HCT116 (cell line): ENCODE measurements around the gene RTN4RL1. TPM values are rescaled to one million over a fixed set of nuclear protein-coding genes. Genes with fewer than 3 reads are reported as not detected.

Experiments
- ATAC-seq: fragments of 200-7000 bp; cut with Tn5 transposase; 2 replicates; pipeline ENCODE4 v1.9.1; 2020; ENCODE audit warnings: mild to moderate bottlenecking, moderate library complexity
- BruUV-seq: library from RNA; stranded (reverse); fragments of 400-500 nt; replicated peaks from 2 replicates; lab custom pipeline; 2021; lab: Mats Ljungman, UMichigan
- CTCF ChIA-PET: fragments of 300-600 bp; sonication (Branson Sonifier 250); formaldehyde crosslinking; loops from one replicate; lab custom pipeline; 2021; ENCODE audit warnings: antibody characterized with exemption; lab: Charles Lee
- POLR2A ChIA-PET: fragments of 300-600, 350-600 bp; sonication (Branson Sonifier 250); formaldehyde crosslinking; loops from one replicate; lab custom pipeline; 2021; ENCODE audit warnings: antibody characterized with exemption; lab: Charles Lee
- RAD21 ChIA-PET, 2 experiments: fragments of 300-600 bp; sonication (Branson Sonifier 250); formaldehyde crosslinking; loops; one replicate each; lab custom pipeline; 2023; ENCODE audit warnings: low total read pairs in 2 of 2; ENCODE audit not compliant: uncharacterized antibody in 2 of 2, unreplicated experiment in 2 of 2, low non-redundant PET in 1 of 2; lab: Charles Lee
- DNase-seq: peaks from one replicate; pipeline ENCODE4 v3.0.0-alpha.2; 2010; ENCODE audit warnings: low read depth, low spot score
- H2AFZ ChIP-seq: fragments of 200-600 bp; shearing (Covaris generic), sonication (generic); 2 replicates; pipeline ENCODE4 v1.6.1; 2017; ENCODE audit warnings: low read depth, mixed run types, mixed read lengths, antibody characterized with exemption, low read length; ENCODE audit not compliant: poor library complexity, severe bottlenecking
- H3K27ac ChIP-seq: 2 replicates; pipeline ENCODE4 v1.5.1; 2012; ENCODE audit warnings: low read depth, low read length
- H3K27me3 ChIP-seq: fragments of 200-600 bp; sonication (generic); 2 replicates; pipeline ENCODE4 v1.6.1; 2016; ENCODE audit warnings: mixed run types, low read length, mixed read lengths; ENCODE audit not compliant: insufficient read depth
- H3K36me3 ChIP-seq, 2 experiments: fragments of 200-500 bp in 1 of 2; fragments of 200-600 bp in 1 of 2; sonication (Bioruptor generic) in 1 of 2; sonication (generic) in 1 of 2; 2 replicates each; pipeline versions ENCODE4 v1.5.1 to v1.6.1; 2014 to 2016; ENCODE audit warnings: low read length in 2 of 2, inconsistent platforms in 1 of 2, mixed read lengths in 1 of 2, mixed run types in 1 of 2; ENCODE audit not compliant: insufficient read depth in 2 of 2, control insufficient read depth in 1 of 2
- H3K4me1 ChIP-seq, 2 experiments: fragments of 200-600 bp in 1 of 2; sonication (generic) in 1 of 2; 2 replicates each; pipeline versions ENCODE4 v1.5.1 to v1.6.1; 2012 to 2017; ENCODE audit warnings: low read length in 2 of 2, inconsistent platforms in 1 of 2, mild to moderate bottlenecking in 1 of 2, mixed read lengths in 1 of 2, mixed run types in 1 of 2, moderate library complexity in 1 of 2; ENCODE audit not compliant: insufficient read depth in 2 of 2, control insufficient read depth in 1 of 2
- H3K4me2 ChIP-seq: fragments of 200-600 bp; sonication (generic); 2 replicates; pipeline ENCODE4 v1.6.1; 2017; ENCODE audit warnings: mixed run types, low read length, mixed read lengths
- H3K4me3 ChIP-seq, 2 experiments: fragments of 200-600 bp in 1 of 2; sonication (generic) in 1 of 2; replicated peaks in 1 of 2; 2 replicates each; pipeline ENCODE4 v1.5.1; 2011 to 2016; ENCODE audit warnings: low read length in 2 of 2, control low read depth in 1 of 2, low read depth in 1 of 2, mild to moderate bottlenecking in 1 of 2, mixed read lengths in 1 of 2, mixed run types in 1 of 2
- H3K79me2 ChIP-seq: fragments of 200-600 bp; sonication (generic); 2 replicates; pipeline ENCODE4 v1.6.1; 2017; ENCODE audit warnings: mild to moderate bottlenecking, mixed run types, low read length, moderate library complexity, mixed read lengths; ENCODE audit not compliant: insufficient read depth
- H3K9ac ChIP-seq: fragments of 200-600 bp; sonication (generic); 2 replicates; pipeline ENCODE4 v1.6.1; 2016; ENCODE audit warnings: low read length, mixed read lengths
- H3K9me2 ChIP-seq: fragments of 200-600 bp; sonication (generic), shearing (Covaris generic); 2 replicates; pipeline ENCODE4 v1.6.1; 2017; ENCODE audit warnings: mixed run types, mild to moderate bottlenecking, moderate library complexity; ENCODE audit not compliant: insufficient read depth
- H3K9me3 ChIP-seq, 2 experiments: fragments of 200-500 bp in 1 of 2; fragments of 200-600 bp in 1 of 2; sonication (Bioruptor generic) in 1 of 2; sonication (generic) in 1 of 2; 2 replicates each; pipeline ENCODE4 v1.6.1; 2014 to 2017; ENCODE audit warnings: low read length in 2 of 2, mixed read lengths in 2 of 2, inconsistent platforms in 1 of 2, low read depth in 1 of 2, mild to moderate bottlenecking in 1 of 2, mixed run types in 1 of 2, moderate library complexity in 1 of 2; ENCODE audit not compliant: control insufficient read depth in 1 of 2, insufficient read depth in 1 of 2
- H4K20me1 ChIP-seq: fragments of 200-600 bp; sonication (generic), shearing (Covaris generic); 2 replicates; pipeline ENCODE4 v1.6.1; 2017; ENCODE audit warnings: mixed run types, mild to moderate bottlenecking, moderate library complexity; ENCODE audit not compliant: insufficient read depth
- EGR1 ChIP-seq: IDR thresholded peaks from 2 replicates; pipeline ENCODE4 v1.6.1; 2012; ENCODE audit warnings: low read depth
- POLR2AphosphoS5 ChIP-seq: IDR thresholded peaks from 2 replicates; pipeline ENCODE4 v1.6.1; 2011; ENCODE audit warnings: mild to moderate bottlenecking, low read depth, low read length, moderate library complexity
- SIN3A ChIP-seq: IDR thresholded peaks from 2 replicates; pipeline ENCODE4 v1.6.1; 2012; ENCODE audit warnings: low read depth
- SP1 ChIP-seq: IDR thresholded peaks from 2 replicates; pipeline ENCODE4 v1.6.1; 2012; ENCODE audit warnings: low read depth
- ZNF274 ChIP-seq: fragments of 200-500 bp; sonication (Bioruptor generic); IDR thresholded peaks from 2 replicates; pipeline ENCODE4 v1.6.1; 2014; ENCODE audit warnings: mild to moderate bottlenecking, low read depth, low read length, inconsistent platforms
- intact Hi-C: fragments of 100-400 bp; cut with micrococcal nuclease; formaldehyde crosslinking; loops from 2 replicates; pipeline ENCODE4 v1.10.0; 2022
- total RNA-seq: library from RNA; stranded (reverse); gene quantifications from one replicate; pipeline ENCODE4 v1.2.1, GENCODE V29; 2021; ENCODE audit not compliant: unreplicated experiment
- TF ChIP-seq, protein P1 (sequence below): IDR thresholded peaks from 2 replicates; pipeline ENCODE4 v1.6.1; 2012; ENCODE audit warnings: low read depth
- TF ChIP-seq, protein P2 (sequence below): IDR thresholded peaks from 2 replicates; pipeline ENCODE4 v1.6.1; 2012

The RTN4RL1 gene
- total RNA-seq, 1 experiment from 2014 or later, result 3.7 TPM

DNA sequence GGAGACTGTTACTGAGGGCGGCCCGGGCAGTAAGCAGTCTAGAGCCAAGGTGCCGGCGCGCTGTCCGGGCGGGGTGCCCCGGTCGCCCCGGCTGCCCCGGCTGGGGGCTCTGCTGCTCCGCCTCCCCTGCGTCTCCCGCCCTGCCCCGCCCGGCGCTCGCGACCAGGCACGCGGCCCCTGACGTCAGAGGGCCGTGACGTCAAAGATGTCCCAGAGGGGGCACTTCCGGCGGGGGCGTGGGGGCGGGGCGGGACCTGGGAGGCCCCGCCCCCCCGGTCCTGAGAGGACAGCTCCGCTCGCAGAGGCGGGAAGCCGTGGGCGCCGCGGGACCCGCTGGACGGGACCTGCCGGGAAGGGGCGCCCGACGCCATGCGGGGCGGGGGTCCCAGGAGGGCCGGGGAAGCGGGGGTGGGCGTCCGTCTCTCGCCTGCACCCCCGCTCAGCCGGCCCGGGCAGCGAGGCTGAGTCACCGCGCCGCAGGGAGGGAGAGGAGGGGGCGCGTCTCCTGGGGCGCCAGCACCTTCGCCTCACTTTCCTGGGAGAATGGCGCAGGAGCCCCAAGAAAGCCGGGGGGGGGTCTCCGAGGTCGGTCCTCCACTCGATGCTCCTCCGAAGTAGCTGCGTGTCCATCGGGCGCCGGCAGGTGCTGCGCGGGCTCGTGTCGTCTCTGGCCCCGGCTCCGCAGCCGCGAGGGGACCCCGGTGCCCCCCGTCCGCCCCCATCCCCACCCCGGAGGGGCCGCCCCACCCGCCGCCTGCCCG lies 25.3 kb upstream of the RTN4RL1 start:
- Histone ChIP-seq H3K9me2 (no peaks in the 10 kb centered on the region), H2AFZ (no peak overlapping the region), H3K4me2 (peak overlapping the region; percentile 76), H4K20me1 (no peaks in the 10 kb centered on the region), H3K36me3 (no peaks in the 10 kb centered on the region), H3K27me3 (no peaks in the 10 kb centered on the region), H3K4me3 (peak overlapping the region; percentile 33 to 50), H3K9ac (peak overlapping the region; percentile 25; the same call in 1 of the 2 replicates), H3K79me2 (no peaks in the 10 kb centered on the region), H3K4me1 (peaks cover 10 to 32% of the 10 kb centered on the region in 2 experiments), H3K9me3 (no peaks in the 10 kb centered on the region), H3K27ac (no peak overlapping the region; the same call in 1 of the 2 replicates)
- TF ChIP-seq ZNF274, result no peak
- no peak for TF ChIP-seq POLR2AphosphoS5
- TF ChIP-seq, protein P1, sequence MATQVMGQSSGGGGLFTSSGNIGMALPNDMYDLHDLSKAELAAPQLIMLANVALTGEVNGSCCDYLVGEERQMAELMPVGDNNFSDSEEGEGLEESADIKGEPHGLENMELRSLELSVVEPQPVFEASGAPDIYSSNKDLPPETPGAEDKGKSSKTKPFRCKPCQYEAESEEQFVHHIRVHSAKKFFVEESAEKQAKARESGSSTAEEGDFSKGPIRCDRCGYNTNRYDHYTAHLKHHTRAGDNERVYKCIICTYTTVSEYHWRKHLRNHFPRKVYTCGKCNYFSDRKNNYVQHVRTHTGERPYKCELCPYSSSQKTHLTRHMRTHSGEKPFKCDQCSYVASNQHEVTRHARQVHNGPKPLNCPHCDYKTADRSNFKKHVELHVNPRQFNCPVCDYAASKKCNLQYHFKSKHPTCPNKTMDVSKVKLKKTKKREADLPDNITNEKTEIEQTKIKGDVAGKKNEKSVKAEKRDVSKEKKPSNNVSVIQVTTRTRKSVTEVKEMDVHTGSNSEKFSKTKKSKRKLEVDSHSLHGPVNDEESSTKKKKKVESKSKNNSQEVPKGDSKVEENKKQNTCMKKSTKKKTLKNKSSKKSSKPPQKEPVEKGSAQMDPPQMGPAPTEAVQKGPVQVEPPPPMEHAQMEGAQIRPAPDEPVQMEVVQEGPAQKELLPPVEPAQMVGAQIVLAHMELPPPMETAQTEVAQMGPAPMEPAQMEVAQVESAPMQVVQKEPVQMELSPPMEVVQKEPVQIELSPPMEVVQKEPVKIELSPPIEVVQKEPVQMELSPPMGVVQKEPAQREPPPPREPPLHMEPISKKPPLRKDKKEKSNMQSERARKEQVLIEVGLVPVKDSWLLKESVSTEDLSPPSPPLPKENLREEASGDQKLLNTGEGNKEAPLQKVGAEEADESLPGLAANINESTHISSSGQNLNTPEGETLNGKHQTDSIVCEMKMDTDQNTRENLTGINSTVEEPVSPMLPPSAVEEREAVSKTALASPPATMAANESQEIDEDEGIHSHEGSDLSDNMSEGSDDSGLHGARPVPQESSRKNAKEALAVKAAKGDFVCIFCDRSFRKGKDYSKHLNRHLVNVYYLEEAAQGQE, result no peak; the same call in 1 of the 2 replicates
- TF ChIP-seq EGR1, result peak; percentile 74
- TF ChIP-seq SP1, result no peak; the same call in 1 of the 2 replicates
- TF ChIP-seq, protein P2, sequence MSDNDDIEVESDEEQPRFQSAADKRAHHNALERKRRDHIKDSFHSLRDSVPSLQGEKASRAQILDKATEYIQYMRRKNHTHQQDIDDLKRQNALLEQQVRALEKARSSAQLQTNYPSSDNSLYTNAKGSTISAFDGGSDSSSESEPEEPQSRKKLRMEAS, result peak; percentile 93
- peak; percentile 57; the same call in 1 of the 2 replicates for TF ChIP-seq SIN3A
- ChIA-PET CTCF (interaction anchor here (0.7 to 1.0 kb wide), 3 partner anchors 8 to 401 kb away, joined by 4 to 5 read pairs (median 5); partner anchors contain the start of gene RILP), RAD21 (interaction anchor here in 1 of 2 experiments (0.5 to 0.7 kb wide), 3 partner anchors 189 to 699 kb away, joined by 3 to 5 read pairs (median 3); no protein-coding TSS in a partner anchor), POLR2A (interaction anchor here (0.5 kb wide), 1 partner anchor 68 kb away, joined by 3 read pairs; no protein-coding TSS in a partner anchor)
- DNase-seq (peak; percentile 51), ATAC-seq (peak; percentile 60)
- BruUV-seq, result no TSS peak
- intact Hi-C loops, result no loop called here
